SH-SY5Y (cell line): Measurements from ENCODE around the gene PRDM2.

Experiments
- GATA2 ChIP-seq: IDR thresholded peaks from 2 replicates; pipeline ENCODE4 v1.6.1; 2011; ENCODE audit warnings: mild to moderate bottlenecking, low read depth, low read length
- GATA3 ChIP-seq: IDR thresholded peaks from 2 replicates; pipeline ENCODE4 v1.6.1; 2011; ENCODE audit warnings: low read depth, mild to moderate bottlenecking, low read length, moderate library complexity

GRCh38 chr1:13749543-13750341, 49.8 kb downstream of the PRDM2 start:
- TF ChIP-seq GATA3 (no peak), GATA2 (no peak)
